ENCODE results near the gene MATN1.

MATN1 gene

GRCh38 chr1:30678209-30678608 is 45.2 kb downstream of the MATN1 start:
- TF ChIP-seq GABPA (IDR thresholded peaks at IDR 0.05; ENCODE audit: low read depth) (no peak), POLR2AphosphoS5 (IDR thresholded peaks at IDR 0.05; ENCODE audit: low read depth) (no peak), REST (IDR thresholded peaks at IDR 0.05; ENCODE audit: insufficient replicate concordance, low read depth) (no peak), SPI1 (IDR thresholded peaks at IDR 0.05; ENCODE audit: borderline replicate concordance, low read depth) (no peak)
- TF ChIP-seq, protein P1, sequence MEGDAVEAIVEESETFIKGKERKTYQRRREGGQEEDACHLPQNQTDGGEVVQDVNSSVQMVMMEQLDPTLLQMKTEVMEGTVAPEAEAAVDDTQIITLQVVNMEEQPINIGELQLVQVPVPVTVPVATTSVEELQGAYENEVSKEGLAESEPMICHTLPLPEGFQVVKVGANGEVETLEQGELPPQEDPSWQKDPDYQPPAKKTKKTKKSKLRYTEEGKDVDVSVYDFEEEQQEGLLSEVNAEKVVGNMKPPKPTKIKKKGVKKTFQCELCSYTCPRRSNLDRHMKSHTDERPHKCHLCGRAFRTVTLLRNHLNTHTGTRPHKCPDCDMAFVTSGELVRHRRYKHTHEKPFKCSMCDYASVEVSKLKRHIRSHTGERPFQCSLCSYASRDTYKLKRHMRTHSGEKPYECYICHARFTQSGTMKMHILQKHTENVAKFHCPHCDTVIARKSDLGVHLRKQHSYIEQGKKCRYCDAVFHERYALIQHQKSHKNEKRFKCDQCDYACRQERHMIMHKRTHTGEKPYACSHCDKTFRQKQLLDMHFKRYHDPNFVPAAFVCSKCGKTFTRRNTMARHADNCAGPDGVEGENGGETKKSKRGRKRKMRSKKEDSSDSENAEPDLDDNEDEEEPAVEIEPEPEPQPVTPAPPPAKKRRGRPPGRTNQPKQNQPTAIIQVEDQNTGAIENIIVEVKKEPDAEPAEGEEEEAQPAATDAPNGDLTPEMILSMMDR (IDR thresholded peaks at IDR 0.05; ENCODE audit: insufficient read depth, low read length): no peak
- Histone ChIP-seq H3K27me3 (ENCODE audit: insufficient read depth, poor library complexity, severe bottlenecking) (no peaks in the 10 kb centered on the region), H3K27ac (replicated peaks) (no peak overlapping the region), H3K4me3 (replicated peaks; ENCODE audit: insufficient read depth, low read length) (no peak overlapping the region)
- no peak for DNase-seq (ENCODE audit: low read depth in 1 of 2, low spot score in 1 of 2)

- H3K27ac ChIP-seq (replicated peaks): no peak overlapping the region
- TF ChIP-seq GABPA (IDR thresholded peaks at IDR 0.05; ENCODE audit: low read depth) (no peak), SPI1 (IDR thresholded peaks at IDR 0.05; ENCODE audit: borderline replicate concordance, low read depth) (no peak), REST (IDR thresholded peaks at IDR 0.05; ENCODE audit: insufficient replicate concordance, low read depth) (no peak), POLR2AphosphoS5 (IDR thresholded peaks at IDR 0.05; ENCODE audit: low read depth) (no peak)
- TF ChIP-seq, protein P1 (IDR thresholded peaks at IDR 0.05; ENCODE audit: insufficient read depth, low read length): no peak
These were observed 45.9 kb downstream of the MATN1 start for GRCh38 chr1:30677471-30677870.

DNA sequence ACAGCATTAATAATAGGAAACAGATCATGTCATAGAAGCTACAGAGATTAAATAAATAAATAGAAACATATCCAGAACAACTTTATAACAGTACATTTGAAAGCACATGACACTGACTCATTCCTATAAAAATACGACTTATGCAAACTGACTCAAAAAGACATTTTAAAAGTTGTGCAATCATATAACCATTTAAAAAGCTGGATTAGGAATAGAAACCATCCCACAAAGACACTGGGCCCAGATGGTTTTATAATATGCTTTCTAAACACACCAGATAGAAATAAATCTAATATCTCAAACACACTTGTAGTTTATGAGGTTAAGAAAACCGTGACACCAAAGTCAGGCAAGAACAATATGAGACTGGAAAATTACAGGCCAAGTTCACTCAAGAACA is 47.6 kb downstream of the MATN1 start:
- H3K4me3 ChIP-seq (replicated peaks; ENCODE audit: insufficient read depth, low read length): no peak overlapping the region
- DNase-seq (ENCODE audit: low read depth in 1 of 2, low spot score in 1 of 2): peak in 1 of 2 experiments; percentile 12
- no peaks in the 10 kb centered on the region for H3K27me3 ChIP-seq (ENCODE audit: insufficient read depth, poor library complexity, severe bottlenecking)
- TF ChIP-seq, protein P1 (IDR thresholded peaks at IDR 0.05; ENCODE audit: insufficient read depth, low read length): no peak
- no peak for TF ChIP-seq SPI1 (IDR thresholded peaks at IDR 0.05; ENCODE audit: borderline replicate concordance, low read depth)
- TF ChIP-seq POLR2AphosphoS5 (IDR thresholded peaks at IDR 0.05; ENCODE audit: low read depth): no peak
- TF ChIP-seq REST (IDR thresholded peaks at IDR 0.05; ENCODE audit: insufficient replicate concordance, low read depth): no peak
- H3K27ac ChIP-seq (replicated peaks): no peak overlapping the region

More at GRCh38 chr1:30677471-30677870, 45.9 kb downstream of the MATN1 start:
- no peaks in the 10 kb centered on the region for H3K27me3 ChIP-seq (ENCODE audit: insufficient read depth, poor library complexity, severe bottlenecking)
- DNase-seq (ENCODE audit: low read depth in 1 of 2, low spot score in 1 of 2): no peak
- H3K4me3 ChIP-seq (replicated peaks; ENCODE audit: insufficient read depth, low read length): no peak overlapping the region
